ENCODE measurements around the gene STXBP6. TPM values are rescaled to one million over a fixed set of nuclear protein-coding genes. Genes with fewer than 3 reads are reported as not detected.

The STXBP6 gene
- total RNA-seq, 1 donor from 2014 or later = 29.4 TPM

DNA sequence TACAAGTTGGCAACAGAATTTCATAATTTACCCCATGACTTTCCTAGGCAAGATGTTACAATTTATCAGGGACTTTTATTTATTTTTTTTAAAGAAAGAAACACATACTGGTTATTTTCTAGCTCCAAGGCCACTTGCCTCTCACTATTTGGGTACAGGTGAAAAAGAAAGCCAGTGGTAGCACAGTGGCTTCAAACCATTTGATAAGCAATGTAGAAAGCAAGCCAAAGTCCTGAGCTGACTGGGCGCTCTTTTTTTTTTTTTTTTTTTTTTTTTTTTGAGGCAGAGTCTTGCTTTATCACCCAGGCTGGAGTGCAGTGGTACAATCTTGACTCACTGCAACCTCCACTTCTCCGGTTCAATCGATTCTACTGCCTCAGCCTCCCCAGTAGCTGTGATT, 73.3 kb downstream of the STXBP6 start:
- Histone ChIP-seq H3K27ac (no peak overlapping the region), H3K27me3 (ENCODE audit: low read depth) (no peaks in the 10 kb centered on the region), H3K4me1 (peaks cover 6% of the 10 kb centered on the region), H3K4me3 (no peak overlapping the region), H3K36me3 (no peaks in the 10 kb centered on the region), H3K9me3 (no peaks in the 10 kb centered on the region)
- TF ChIP-seq CTCF (IDR thresholded peaks at IDR 0.05) = no peak
- intact Hi-C loops (cut with DNase I) = no loop called here
- DNase-seq (no peak), ATAC-seq (no peak)

DNA sequence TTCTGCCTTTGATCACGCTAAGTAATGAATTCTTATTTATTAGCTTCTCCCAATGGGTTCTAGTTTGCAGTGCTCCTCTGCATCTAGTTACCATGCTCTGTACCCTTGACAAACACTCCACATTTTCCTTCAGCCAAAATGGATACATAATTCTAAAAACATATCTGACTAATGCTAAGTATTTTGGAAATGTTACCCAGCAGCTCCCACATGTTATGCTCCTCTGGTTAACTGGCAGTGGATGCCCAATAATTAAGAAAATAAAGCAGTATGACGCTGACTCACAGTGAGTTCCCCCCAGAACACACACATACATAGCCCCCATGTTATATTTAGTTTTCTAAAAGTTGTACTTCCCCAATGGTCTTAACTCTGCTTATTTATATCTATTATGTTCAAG, 74.6 kb downstream of the STXBP6 start:
- no peak for TF ChIP-seq CTCF (IDR thresholded peaks at IDR 0.05)
- ATAC-seq = no peak
- intact Hi-C loops (cut with DNase I) = no loop called here
- Histone ChIP-seq H3K27me3 (ENCODE audit: low read depth) (no peaks in the 10 kb centered on the region), H3K36me3 (no peaks in the 10 kb centered on the region), H3K4me3 (no peak overlapping the region), H3K9me3 (no peaks in the 10 kb centered on the region), H3K27ac (no peak overlapping the region), H3K4me1 (peaks cover 9% of the 10 kb centered on the region)
- no peak for DNase-seq

- DNase-seq (no peak), ATAC-seq (no peak)
- intact Hi-C loops (cut with DNase I) = no loop called here
- no peak overlapping the region for H3K4me3 ChIP-seq
- TF ChIP-seq CTCF (IDR thresholded peaks at IDR 0.05) = no peak
- H3K36me3 ChIP-seq = no peaks in the 10 kb centered on the region
- no peak overlapping the region for H3K27ac ChIP-seq
- H3K27me3 ChIP-seq (ENCODE audit: low read depth) = no peaks in the 10 kb centered on the region
- H3K9me3 ChIP-seq = no peaks in the 10 kb centered on the region
- peaks cover 4% of the 10 kb centered on the region for H3K4me1 ChIP-seq
Observed at GRCh38 chr14:24974591-24975374, 75.2 kb downstream of the STXBP6 start.

DNA sequence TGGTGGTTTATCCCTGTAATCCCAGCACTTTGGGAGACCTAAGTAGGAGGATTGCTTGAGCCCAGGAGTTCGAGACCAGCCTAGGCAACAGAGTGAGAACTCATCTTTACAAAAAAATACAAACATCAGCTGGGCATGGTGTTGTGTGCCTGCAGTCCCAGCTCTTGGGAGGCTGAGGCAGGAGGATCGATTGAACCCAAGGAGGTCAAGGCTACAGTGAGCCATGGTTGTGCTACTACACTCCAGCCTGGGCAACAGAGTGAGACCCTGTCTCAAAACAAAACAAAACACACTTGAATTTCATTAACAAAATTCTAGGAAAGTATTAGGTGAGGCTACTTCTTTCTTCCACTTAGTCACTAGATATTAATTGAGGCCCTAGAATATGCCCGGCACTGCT, 77.1 kb downstream of the STXBP6 start:
- intact Hi-C loops (cut with DNase I) = no loop called here
- ATAC-seq (no peak), DNase-seq (no peak)
- Histone ChIP-seq H3K36me3 (no peaks in the 10 kb centered on the region), H3K27ac (no peak overlapping the region), H3K4me1 (peaks cover 4% of the 10 kb centered on the region), H3K4me3 (no peak overlapping the region), H3K27me3 (ENCODE audit: low read depth) (no peaks in the 10 kb centered on the region), H3K9me3 (no peaks in the 10 kb centered on the region)
- no peak for TF ChIP-seq CTCF (IDR thresholded peaks at IDR 0.05)

DNA sequence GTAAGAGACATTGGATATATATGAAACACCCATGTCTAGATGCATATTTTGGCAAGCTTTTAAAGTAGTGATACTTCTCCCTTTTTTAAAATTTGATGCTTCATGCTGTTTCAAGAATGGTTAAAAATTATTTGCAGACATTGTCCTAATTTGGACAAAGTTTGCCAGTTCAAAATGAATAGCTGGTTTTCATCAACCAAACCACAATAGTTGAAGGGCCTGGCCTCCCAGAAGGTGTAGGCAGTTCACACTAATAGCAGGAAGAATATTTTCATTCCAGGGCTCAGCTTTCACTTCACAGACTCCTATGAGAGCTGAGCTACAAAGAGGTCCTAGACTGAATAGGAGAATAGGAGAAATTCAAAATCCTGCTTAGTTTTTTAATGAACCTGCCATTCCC, 78.7 kb downstream of the STXBP6 start:
- DNase-seq = no peak
- intact Hi-C loops (cut with DNase I) = no loop called here
- Histone ChIP-seq H3K27me3 (ENCODE audit: low read depth) (no peaks in the 10 kb centered on the region), H3K4me1 (peaks cover 13% of the 10 kb centered on the region), H3K9me3 (no peaks in the 10 kb centered on the region), H3K36me3 (no peaks in the 10 kb centered on the region), H3K4me3 (no peak overlapping the region), H3K27ac (no peak overlapping the region)
- ATAC-seq = no peak
- no peak for TF ChIP-seq CTCF (IDR thresholded peaks at IDR 0.05)

Data from lower lobe of right lung (tissue), 2 donors.